Pulmonary artery endothelial cell (primary cell): ENCODE measurements around the gene GALC. TPM values are rescaled to one million over a fixed set of nuclear protein-coding genes. Genes with fewer than 3 reads are reported as not detected.

Experiments
- DNase-seq: peaks from one replicate; pipeline ENCODE4 v3.0.0-alpha.2; 2011; ENCODE audit warnings: low read depth, low spot score
- total RNA-seq: library from RNA; depleted of rRNA; stranded (reverse); fragments of >200 nt; gene quantifications from 2 replicates; pipeline ENCODE4 v1.2.3, GENCODE V29; 2014

The GALC gene
- total RNA-seq, 1 donor from 2014 or later: 16.9 TPM

DNA sequence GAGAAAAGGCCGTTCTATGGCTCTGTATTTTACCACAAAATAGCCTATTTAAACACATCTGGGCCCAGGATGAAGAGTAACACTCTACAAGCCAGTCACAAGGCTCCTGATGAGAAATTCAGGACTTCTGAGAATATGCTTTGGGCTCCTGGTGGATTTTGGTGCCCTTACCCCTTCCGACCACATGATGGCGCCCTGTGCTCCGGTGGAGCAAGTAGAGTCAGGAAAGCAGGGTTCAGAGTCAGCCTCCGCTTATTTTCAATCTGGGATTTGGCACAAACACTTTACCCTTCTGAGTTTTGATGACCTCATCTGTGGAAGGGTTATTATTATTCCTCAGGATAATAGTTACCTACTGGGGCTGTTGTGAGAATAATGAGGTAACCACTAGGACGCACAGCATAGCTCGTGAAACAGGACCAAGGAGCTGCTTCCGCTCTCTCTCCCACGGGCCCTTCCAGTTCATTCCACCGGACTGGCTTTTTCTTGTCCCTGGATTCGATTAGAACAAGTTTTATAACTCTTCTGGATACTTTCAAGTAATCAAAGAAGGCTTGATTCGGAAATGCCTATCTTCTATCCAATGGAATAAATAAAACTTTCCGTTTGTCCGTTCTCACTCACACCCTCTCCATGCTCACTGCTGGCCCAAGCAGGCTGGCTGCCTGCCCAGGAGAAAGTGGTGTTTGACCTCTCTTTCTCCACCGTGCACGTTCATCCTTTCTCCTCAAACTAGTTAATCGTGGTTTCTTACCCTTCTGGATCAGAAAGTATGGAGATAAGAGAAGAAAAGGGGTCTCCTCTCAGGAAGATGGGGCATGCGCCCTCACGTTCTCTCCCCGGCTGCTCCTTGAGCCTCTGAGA is 104.6 kb downstream of the GALC start:
- no peak for DNase-seq

DNA sequence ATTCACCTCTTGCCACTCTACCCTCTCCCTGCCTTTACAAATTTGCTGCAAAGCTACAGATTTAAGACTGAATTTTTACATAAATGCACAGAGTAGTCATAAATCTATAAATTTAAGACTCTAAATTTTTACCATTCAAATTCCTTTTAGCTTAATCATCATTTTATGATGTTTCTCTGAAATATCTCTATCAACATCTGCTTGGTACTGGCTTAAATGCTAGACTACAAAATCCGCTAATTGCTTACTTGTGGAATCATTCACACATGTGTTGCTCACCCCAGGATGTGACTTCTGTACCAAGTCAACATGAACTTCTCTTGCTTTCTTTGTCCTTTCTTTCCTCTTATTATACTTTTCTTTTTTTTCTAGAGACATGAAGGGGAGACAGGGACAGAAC is 109.2 kb downstream of the GALC start:
- no peak for DNase-seq

Other genes starting within 250 kb of the GALC start
- gene GPR65, start 12.0 kb upstream of the GALC start, total RNA-seq: 0.07 TPM in 2 replicates